ENCODE data around the gene ATP5PF. TPM values are rescaled to one million over a fixed set of nuclear protein-coding genes. Genes with fewer than 3 reads are reported as not detected.

Gene ATP5PF
- total and polyA plus RNA-seq, 10 of the 15 experiments (the other 5 are each of a cell fraction or from before 2014, with no cell fraction given) = 103 to 1,604 (median 487) TPM

DNA sequence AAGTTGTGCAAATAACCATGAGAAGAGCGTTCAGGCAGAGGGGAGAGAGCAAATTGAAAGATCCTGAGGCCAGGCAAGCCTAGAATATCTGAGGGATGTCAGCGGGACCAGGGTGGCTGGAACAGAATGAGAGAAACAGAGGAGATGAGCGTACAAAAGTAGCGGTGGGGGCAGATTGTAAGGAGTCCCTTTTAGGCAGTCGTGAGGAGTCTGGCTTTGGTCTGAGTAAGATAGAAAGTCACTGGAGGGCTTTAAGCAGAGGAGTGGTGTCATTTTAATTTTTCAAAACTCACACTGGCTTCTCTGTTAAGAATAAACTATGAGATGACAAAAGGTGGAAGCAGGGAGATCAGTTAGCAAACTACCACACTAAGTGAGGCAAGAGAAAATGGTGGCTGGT, 24.2 kb downstream of the ATP5PF start (continued):
- TF ChIP-seq BACH1 (IDR thresholded peaks at IDR 0.05; ENCODE audit: borderline replicate concordance) (no peak), EGR1 (IDR thresholded peaks at IDR 0.05; ENCODE audit: borderline replicate concordance in 1 of 2, low read depth in 2 of 2, low read length in 2 of 2) (no peak), HCFC1 (IDR thresholded peaks at IDR 0.05; ENCODE audit: low read length) (no peak), ZNF207 (IDR thresholded peaks at IDR 0.05; ENCODE audit: borderline replicate concordance) (no peak), ZSCAN29 (IDR thresholded peaks at IDR 0.05) (no peak)
- TF ChIP-seq, protein P1, sequence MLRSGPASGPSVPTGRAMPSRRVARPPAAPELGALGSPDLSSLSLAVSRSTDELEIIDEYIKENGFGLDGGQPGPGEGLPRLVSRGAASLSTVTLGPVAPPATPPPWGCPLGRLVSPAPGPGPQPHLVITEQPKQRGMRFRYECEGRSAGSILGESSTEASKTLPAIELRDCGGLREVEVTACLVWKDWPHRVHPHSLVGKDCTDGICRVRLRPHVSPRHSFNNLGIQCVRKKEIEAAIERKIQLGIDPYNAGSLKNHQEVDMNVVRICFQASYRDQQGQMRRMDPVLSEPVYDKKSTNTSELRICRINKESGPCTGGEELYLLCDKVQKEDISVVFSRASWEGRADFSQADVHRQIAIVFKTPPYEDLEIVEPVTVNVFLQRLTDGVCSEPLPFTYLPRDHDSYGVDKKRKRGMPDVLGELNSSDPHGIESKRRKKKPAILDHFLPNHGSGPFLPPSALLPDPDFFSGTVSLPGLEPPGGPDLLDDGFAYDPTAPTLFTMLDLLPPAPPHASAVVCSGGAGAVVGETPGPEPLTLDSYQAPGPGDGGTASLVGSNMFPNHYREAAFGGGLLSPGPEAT (IDR thresholded peaks at IDR 0.05; ENCODE audit: low read depth) = no peak

DNA sequence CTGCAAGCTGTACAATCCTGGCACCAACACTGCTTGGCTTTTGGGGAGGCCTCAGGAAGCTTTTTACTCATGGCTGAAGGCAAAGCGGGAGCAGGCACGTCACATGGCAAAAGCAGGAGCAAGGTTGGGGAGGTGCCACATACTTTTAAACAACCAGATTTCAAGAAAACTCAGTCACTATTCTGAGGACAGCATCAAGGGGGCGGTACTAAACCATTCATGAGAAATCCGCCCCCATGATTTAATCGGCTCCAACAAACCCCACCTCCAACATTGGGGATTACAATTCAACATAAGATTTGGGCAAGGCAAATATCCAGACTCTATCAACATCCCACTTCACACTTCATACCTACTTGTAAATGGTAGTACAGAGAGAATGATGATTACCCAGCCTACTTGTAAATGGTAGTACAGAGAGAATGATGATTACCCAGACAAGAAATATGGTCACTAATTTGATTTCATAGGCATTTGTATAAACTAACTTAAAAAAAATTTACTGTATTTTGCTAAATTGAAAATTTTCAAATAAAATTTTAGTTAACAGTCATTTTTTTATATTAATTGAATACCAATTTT, 24.9 kb downstream of the ATP5PF start:
- BruUV-seq (replicated peaks) = no TSS peak
- H3K36me3 ChIP-seq (ENCODE audit: control insufficient read depth in 2 of 2, insufficient read depth in 2 of 2, low read length in 1 of 2) = peaks cover 0 to 2% of the 10 kb centered on the region in 2 experiments; a peak in 1 of 4 replicates
- ATAC-seq = no peak
- ChIA-PET SMC1A (ENCODE audit: uncharacterized antibody, unreplicated experiment) (no interaction called here), RAD21 (ENCODE audit: unreplicated experiment) (no interaction called here), POLR2A (no interaction called here), CTCF (interaction anchor here (0.9 to 1.0 kb wide), 2 partner anchors 101 to 104 kb away, joined by 3 to 4 read pairs; no protein-coding TSS in a partner anchor)
- H3K27me3 ChIP-seq (replicated peaks in 1 of 2; ENCODE audit: control insufficient read depth in 2 of 2, insufficient read depth in 2 of 2, low read length in 1 of 2) = no peaks in the 10 kb centered on the region
- H3K79me2 ChIP-seq (ENCODE audit: control insufficient read depth, insufficient read depth, low read length) = no peaks in the 10 kb centered on the region
- H4K20me1 ChIP-seq (ENCODE audit: control insufficient read depth, insufficient read depth) = no peaks in the 10 kb centered on the region
- no peak for TF ChIP-seq ZNF24 (IDR thresholded peaks at IDR 0.05)
- no peak for TF ChIP-seq RFX5 (IDR thresholded peaks at IDR 0.05; ENCODE audit: low read depth, low read length)
- TF ChIP-seq SMAD1 (IDR thresholded peaks at IDR 0.05; ENCODE audit: low read depth, partially characterized antibody) = no peak
- no peak for TF ChIP-seq TAF1 (IDR thresholded peaks at IDR 0.05; ENCODE audit: borderline replicate concordance, low read depth, low read length)
- no peak for TF ChIP-seq GATAD2B (conservative IDR thresholded peaks at IDR 0.05; ENCODE audit: low read depth)
- no peak for TF ChIP-seq NBN (IDR thresholded peaks at IDR 0.05)
- TF ChIP-seq, protein P2, sequence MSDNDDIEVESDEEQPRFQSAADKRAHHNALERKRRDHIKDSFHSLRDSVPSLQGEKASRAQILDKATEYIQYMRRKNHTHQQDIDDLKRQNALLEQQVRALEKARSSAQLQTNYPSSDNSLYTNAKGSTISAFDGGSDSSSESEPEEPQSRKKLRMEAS (IDR thresholded peaks at IDR 0.05; ENCODE audit: low read depth, low read length) = no peak
- TF ChIP-seq, protein P3, sequence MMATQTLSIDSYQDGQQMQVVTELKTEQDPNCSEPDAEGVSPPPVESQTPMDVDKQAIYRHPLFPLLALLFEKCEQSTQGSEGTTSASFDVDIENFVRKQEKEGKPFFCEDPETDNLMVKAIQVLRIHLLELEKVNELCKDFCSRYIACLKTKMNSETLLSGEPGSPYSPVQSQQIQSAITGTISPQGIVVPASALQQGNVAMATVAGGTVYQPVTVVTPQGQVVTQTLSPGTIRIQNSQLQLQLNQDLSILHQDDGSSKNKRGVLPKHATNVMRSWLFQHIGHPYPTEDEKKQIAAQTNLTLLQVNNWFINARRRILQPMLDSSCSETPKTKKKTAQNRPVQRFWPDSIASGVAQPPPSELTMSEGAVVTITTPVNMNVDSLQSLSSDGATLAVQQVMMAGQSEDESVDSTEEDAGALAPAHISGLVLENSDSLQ (IDR thresholded peaks at IDR 0.05) = no peak
- no peak for TF ChIP-seq SUPT20H (IDR thresholded peaks at IDR 0.05; ENCODE audit: borderline replicate concordance, control insufficient read depth, low read depth, low read length)
- TF ChIP-seq, protein P4, sequence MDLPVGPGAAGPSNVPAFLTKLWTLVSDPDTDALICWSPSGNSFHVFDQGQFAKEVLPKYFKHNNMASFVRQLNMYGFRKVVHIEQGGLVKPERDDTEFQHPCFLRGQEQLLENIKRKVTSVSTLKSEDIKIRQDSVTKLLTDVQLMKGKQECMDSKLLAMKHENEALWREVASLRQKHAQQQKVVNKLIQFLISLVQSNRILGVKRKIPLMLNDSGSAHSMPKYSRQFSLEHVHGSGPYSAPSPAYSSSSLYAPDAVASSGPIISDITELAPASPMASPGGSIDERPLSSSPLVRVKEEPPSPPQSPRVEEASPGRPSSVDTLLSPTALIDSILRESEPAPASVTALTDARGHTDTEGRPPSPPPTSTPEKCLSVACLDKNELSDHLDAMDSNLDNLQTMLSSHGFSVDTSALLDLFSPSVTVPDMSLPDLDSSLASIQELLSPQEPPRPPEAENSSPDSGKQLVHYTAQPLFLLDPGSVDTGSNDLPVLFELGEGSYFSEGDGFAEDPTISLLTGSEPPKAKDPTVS (IDR thresholded peaks at IDR 0.05; ENCODE audit: low read depth, low read length) = no peak
- TF ChIP-seq JUND (IDR thresholded peaks at IDR 0.05; ENCODE audit: low read depth, low read length) = no peak
- no peak for FAIRE-seq
- in situ Hi-C loops (cut with MboI) = loop anchor here (5.0 kb wide), 1 partner anchor 102 kb away; the partner anchor contains the start of gene MRPL39
- WGBS (ENCODE audit: insufficient coverage, insufficient replicate concordance, low lambda C conversion rate, missing lambda C conversion rate) = 90% methylated on average over 5 of the region's 5 CpGs
- no peaks in the 10 kb centered on the region for H3K4me1 ChIP-seq (ENCODE audit: control insufficient read depth, insufficient read depth, low read length)
- DNase-seq (ENCODE audit: low read depth, low spot score) = no peak
- H3K27ac ChIP-seq (ENCODE audit: control insufficient read depth, insufficient read depth) = no peak overlapping the region
- H3K9ac ChIP-seq (ENCODE audit: control insufficient read depth, insufficient read depth, low read length) = no peak overlapping the region
- intact Hi-C loops (cut with micrococcal nuclease; ENCODE audit: unreplicated experiment) = no loop called here
- no peaks in the 10 kb centered on the region for H3K9me3 ChIP-seq (replicated peaks; ENCODE audit: control insufficient read depth, insufficient read depth, low read length)
- no peak overlapping the region for H3K4me2 ChIP-seq (ENCODE audit: control insufficient read depth, insufficient read depth)
- no peak overlapping the region for H2AFZ ChIP-seq (ENCODE audit: control insufficient read depth, low read depth, low read length)
- H3K4me3 ChIP-seq = no peak overlapping the region
